Measurements from ENCODE around the gene RBM46.
A peak's percentile ranks its signal among the peaks of the same experiment; 100 is the strongest.

The RBM46 gene

DNA sequence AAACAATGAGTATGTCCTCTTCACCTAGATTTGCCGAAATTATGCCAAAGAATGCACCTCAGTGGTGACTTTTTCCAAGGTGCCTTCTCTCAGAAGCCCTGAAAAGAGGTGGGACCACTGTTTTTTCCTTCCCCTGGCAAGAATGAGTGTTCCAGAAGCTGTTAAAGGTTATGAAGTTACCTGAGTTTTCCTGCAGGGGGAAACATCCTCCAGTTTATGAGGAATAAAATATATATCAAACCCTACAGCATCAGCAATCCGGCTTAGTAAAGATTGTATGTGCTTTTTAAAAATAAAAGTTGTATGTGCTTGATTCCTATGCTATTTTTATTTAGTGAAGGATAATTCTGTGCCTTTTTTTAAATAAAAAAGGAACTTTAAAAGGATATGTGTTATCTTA is 73.3 kb downstream of the RBM46 start:
- Histone ChIP-seq H2BK120ac (ENCODE audit: low read depth, low read length) (no peak overlapping the region), H3K79me1 (ENCODE audit: low read depth, low read length) (no peaks in the 10 kb centered on the region), H4K8ac (ENCODE audit: low read depth, low read length) (no peak overlapping the region), H3K9ac (ENCODE audit: low read depth, low read length, poor library complexity) (no peak overlapping the region), H3K4me2 (ENCODE audit: insufficient read depth, low read length, poor library complexity, severe bottlenecking) (no peak overlapping the region), H2AK5ac (ENCODE audit: low read depth, low read length) (no peak overlapping the region), H3K36me3 (replicated peaks in 1 of 2; ENCODE audit: control insufficient read depth in 2 of 2, insufficient read depth in 2 of 2, low read length in 2 of 2) (no peaks in the 10 kb centered on the region), H3K23ac (ENCODE audit: low read depth, low read length, poor library complexity) (no peak overlapping the region), H2BK5ac (ENCODE audit: low read length) (no peak overlapping the region), H4K91ac (ENCODE audit: low read depth, low read length, poor library complexity) (no peak overlapping the region), H3K27ac (replicated peaks; ENCODE audit: low read length) (no peak overlapping the region), H3K9me3 (replicated peaks in 1 of 2; ENCODE audit: control insufficient read depth in 2 of 2, insufficient read depth in 1 of 2, low read depth in 1 of 2, low read length in 2 of 2) (no peaks in the 10 kb centered on the region), H3K4me1 (ENCODE audit: control insufficient read depth in 2 of 2, insufficient read depth in 1 of 2, low read depth in 1 of 2, low read length in 2 of 2) (no peaks in the 10 kb centered on the region), H3K18ac (ENCODE audit: low read length) (no peak overlapping the region), H3K4me3 (ENCODE audit: low read length in 2 of 2) (no peak overlapping the region), H3K4ac (ENCODE audit: low read length) (no peak overlapping the region), H3K14ac (ENCODE audit: low read length) (no peak overlapping the region), H2AFZ (ENCODE audit: low read length) (no peak overlapping the region), H3K27me3 (ENCODE audit: control insufficient read depth in 3 of 3, insufficient read depth in 3 of 3, low read depth in 1 of 3, low read length in 3 of 3) (peaks cover 0 to 1% (median 0%) of the 10 kb centered on the region in 3 experiments), H2BK15ac (ENCODE audit: low read length) (no peak overlapping the region), H2BK12ac (ENCODE audit: low read length) (no peak overlapping the region)
- WGBS, 2 donors (ENCODE audit: extremely low coverage in 2 of 2, insufficient read length in 2 of 2, insufficient replicate concordance in 1 of 2) = no CpG with 5 or more reads among the region's 2 CpGs
- DNase-seq (ENCODE audit: low spot score) = no peak

DNA sequence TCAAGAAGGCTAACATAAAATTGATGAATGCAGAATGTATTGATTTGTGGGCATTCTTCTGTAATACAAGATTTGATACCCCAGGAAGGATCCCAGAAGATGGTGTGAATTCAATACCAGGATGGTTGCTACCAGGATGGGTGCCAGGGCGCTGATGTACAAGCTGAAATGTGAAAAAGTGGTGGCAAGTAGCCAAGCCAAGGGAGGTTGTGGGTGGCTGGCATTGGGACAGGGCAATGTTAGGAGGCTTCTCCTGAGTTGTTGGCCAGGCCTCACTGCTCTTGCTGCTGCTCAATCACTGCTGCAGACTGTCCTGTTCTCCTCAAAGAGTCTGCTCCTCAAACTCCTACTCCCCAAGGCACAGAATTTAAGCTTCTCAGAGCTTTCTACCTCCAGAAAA is 77.1 kb downstream of the RBM46 start:
- H3K9ac ChIP-seq (ENCODE audit: low read depth, low read length, poor library complexity) = no peak overlapping the region
- no peak overlapping the region for H2AK5ac ChIP-seq (ENCODE audit: low read depth, low read length)
- H2BK12ac ChIP-seq (ENCODE audit: low read length) = no peak overlapping the region
- H3K27ac ChIP-seq (replicated peaks; ENCODE audit: low read length) = no peak overlapping the region
- H4K91ac ChIP-seq (ENCODE audit: low read depth, low read length, poor library complexity) = no peak overlapping the region
- H3K14ac ChIP-seq (ENCODE audit: low read length) = no peak overlapping the region
- H3K27me3 ChIP-seq (ENCODE audit: control insufficient read depth in 3 of 3, insufficient read depth in 3 of 3, low read depth in 1 of 3, low read length in 3 of 3) = peaks cover 0 to 1% (median 0%) of the 10 kb centered on the region in 3 experiments
- H3K9me3 ChIP-seq (replicated peaks in 1 of 2; ENCODE audit: control insufficient read depth in 2 of 2, insufficient read depth in 1 of 2, low read depth in 1 of 2, low read length in 2 of 2) = peaks cover 0 to 5% of the 10 kb centered on the region in 2 donors
- H3K18ac ChIP-seq (ENCODE audit: low read length) = no peak overlapping the region
- H3K4me3 ChIP-seq (ENCODE audit: low read length in 2 of 2) = no peak overlapping the region
- H4K8ac ChIP-seq (ENCODE audit: low read depth, low read length) = no peak overlapping the region
- no CpG with 5 or more reads among the region's 1 CpG for WGBS, 2 donors (ENCODE audit: extremely low coverage in 2 of 2, insufficient read length in 2 of 2, insufficient replicate concordance in 1 of 2)
- no peak overlapping the region for H2BK5ac ChIP-seq (ENCODE audit: low read length)
- DNase-seq (ENCODE audit: low spot score) = no peak
- H2AFZ ChIP-seq (ENCODE audit: low read length) = no peak overlapping the region
- H3K79me1 ChIP-seq (ENCODE audit: low read depth, low read length) = no peaks in the 10 kb centered on the region
- H2BK15ac ChIP-seq (ENCODE audit: low read length) = no peak overlapping the region
- no peak overlapping the region for H3K23ac ChIP-seq (ENCODE audit: low read depth, low read length, poor library complexity)
- no peaks in the 10 kb centered on the region for H3K4me1 ChIP-seq (ENCODE audit: control insufficient read depth in 2 of 2, insufficient read depth in 1 of 2, low read depth in 1 of 2, low read length in 2 of 2)
- no peak overlapping the region for H3K4ac ChIP-seq (ENCODE audit: low read length)
- H3K4me2 ChIP-seq (ENCODE audit: insufficient read depth, low read length, poor library complexity, severe bottlenecking) = no peak overlapping the region
- no peak overlapping the region for H2BK120ac ChIP-seq (ENCODE audit: low read depth, low read length)
- no peaks in the 10 kb centered on the region for H3K36me3 ChIP-seq (replicated peaks in 1 of 2; ENCODE audit: control insufficient read depth in 2 of 2, insufficient read depth in 2 of 2, low read length in 2 of 2)

DNA sequence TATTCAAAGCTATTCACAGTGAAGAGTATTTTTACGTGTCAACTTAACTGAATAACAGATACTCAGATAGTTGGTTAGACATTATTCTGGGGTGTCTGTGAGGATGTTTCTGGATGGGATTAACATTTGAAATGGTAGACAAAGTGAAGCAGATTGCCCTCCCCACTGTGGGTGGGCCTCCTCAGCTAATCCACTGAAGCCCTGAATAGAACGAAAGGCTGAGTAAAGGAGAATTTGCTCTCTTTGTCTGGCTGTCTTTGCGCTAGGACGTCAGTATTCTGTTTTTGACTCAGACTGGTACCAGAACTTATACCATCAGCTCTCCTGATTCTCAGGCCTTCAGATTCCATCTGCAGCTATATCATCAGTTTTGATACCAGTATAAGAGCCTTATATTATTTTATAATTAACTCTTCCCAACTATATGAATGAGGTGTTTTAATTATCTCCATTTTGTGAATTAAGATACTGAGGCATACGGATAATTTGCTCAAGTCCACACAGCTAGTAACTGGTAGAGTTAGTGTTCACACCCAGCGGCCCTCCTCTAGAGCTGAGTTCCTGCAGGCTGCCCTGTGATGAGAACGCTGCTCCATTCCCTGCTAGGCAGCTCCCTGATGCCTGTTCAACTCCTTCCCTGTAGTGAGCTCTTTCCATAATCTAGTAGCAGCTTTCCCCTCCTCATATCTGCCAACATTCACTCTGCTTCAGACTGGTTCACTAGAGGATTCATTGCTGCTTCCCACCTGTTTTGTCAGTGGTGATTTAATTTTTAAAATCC is 87.5 kb downstream of the RBM46 start:
- H2BK15ac ChIP-seq (ENCODE audit: low read length) = no peak overlapping the region
- no peak overlapping the region for H3K14ac ChIP-seq (ENCODE audit: low read length)
- H3K9ac ChIP-seq (ENCODE audit: low read depth, low read length, poor library complexity) = no peak overlapping the region
- no peak overlapping the region for H3K23ac ChIP-seq (ENCODE audit: low read depth, low read length, poor library complexity)
- no peak overlapping the region for H2AFZ ChIP-seq (ENCODE audit: low read length)
- no peak overlapping the region for H4K91ac ChIP-seq (ENCODE audit: low read depth, low read length, poor library complexity)
- no peaks in the 10 kb centered on the region for H3K27me3 ChIP-seq (ENCODE audit: control insufficient read depth in 3 of 3, insufficient read depth in 3 of 3, low read depth in 1 of 3, low read length in 3 of 3)
- no peaks in the 10 kb centered on the region for H3K9me3 ChIP-seq (replicated peaks in 1 of 2; ENCODE audit: control insufficient read depth in 2 of 2, insufficient read depth in 1 of 2, low read depth in 1 of 2, low read length in 2 of 2)
- no peaks in the 10 kb centered on the region for H3K36me3 ChIP-seq (replicated peaks in 1 of 2; ENCODE audit: control insufficient read depth in 2 of 2, insufficient read depth in 2 of 2, low read length in 2 of 2)
- no CpG with 5 or more reads among the region's 7 CpGs for WGBS, 2 donors (ENCODE audit: extremely low coverage in 2 of 2, insufficient read length in 2 of 2, insufficient replicate concordance in 1 of 2)
- no peak overlapping the region for H3K4me2 ChIP-seq (ENCODE audit: insufficient read depth, low read length, poor library complexity, severe bottlenecking)
- no peak overlapping the region for H3K4ac ChIP-seq (ENCODE audit: low read length)
- H3K18ac ChIP-seq (ENCODE audit: low read length) = peak overlapping the region; percentile 44
- H2AK5ac ChIP-seq (ENCODE audit: low read depth, low read length) = no peak overlapping the region
- no peak overlapping the region for H2BK5ac ChIP-seq (ENCODE audit: low read length)
- no peak overlapping the region for H3K4me3 ChIP-seq (ENCODE audit: low read length in 2 of 2)
- no peak overlapping the region for H3K27ac ChIP-seq (replicated peaks; ENCODE audit: low read length)
- DNase-seq (ENCODE audit: low spot score) = peak; percentile 72
- H3K79me1 ChIP-seq (ENCODE audit: low read depth, low read length) = no peaks in the 10 kb centered on the region
- peaks cover 0 to 7% of the 10 kb centered on the region in 2 donors for H3K4me1 ChIP-seq (ENCODE audit: control insufficient read depth in 2 of 2, insufficient read depth in 1 of 2, low read depth in 1 of 2, low read length in 2 of 2)
- H4K8ac ChIP-seq (ENCODE audit: low read depth, low read length) = no peak overlapping the region
- no peak overlapping the region for H2BK12ac ChIP-seq (ENCODE audit: low read length)
- H2BK120ac ChIP-seq (ENCODE audit: low read depth, low read length) = no peak overlapping the region

DNA sequence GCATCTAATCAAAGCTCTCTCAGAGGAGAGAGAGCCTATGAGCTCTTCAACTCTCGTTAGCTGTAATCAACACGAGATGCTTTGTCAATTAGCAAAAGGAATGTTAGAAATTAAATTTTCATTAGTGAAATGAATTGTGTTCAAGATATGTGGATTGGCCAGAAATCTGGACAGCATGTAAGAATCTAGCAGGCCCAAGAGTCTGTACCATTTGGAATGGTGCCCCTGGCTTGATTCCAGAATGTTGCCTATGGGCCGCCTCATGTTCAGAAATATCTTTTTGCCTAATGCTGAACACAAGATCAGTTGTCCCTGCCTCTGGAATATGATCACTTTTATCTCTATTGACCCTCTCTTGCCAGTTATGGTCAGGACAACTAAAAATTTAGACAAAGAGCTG is 88.2 kb downstream of the RBM46 start:
- no peak overlapping the region for H3K27ac ChIP-seq (replicated peaks; ENCODE audit: low read length)
- no peak overlapping the region for H3K23ac ChIP-seq (ENCODE audit: low read depth, low read length, poor library complexity)
- no peak overlapping the region for H2BK5ac ChIP-seq (ENCODE audit: low read length)
- no peak overlapping the region for H3K4me3 ChIP-seq (ENCODE audit: low read length in 2 of 2)
- H4K91ac ChIP-seq (ENCODE audit: low read depth, low read length, poor library complexity) = no peak overlapping the region
- H3K9me3 ChIP-seq (replicated peaks in 1 of 2; ENCODE audit: control insufficient read depth in 2 of 2, insufficient read depth in 1 of 2, low read depth in 1 of 2, low read length in 2 of 2) = no peaks in the 10 kb centered on the region
- no peak overlapping the region for H2AFZ ChIP-seq (ENCODE audit: low read length)
- no peaks in the 10 kb centered on the region for H3K79me1 ChIP-seq (ENCODE audit: low read depth, low read length)
- H3K14ac ChIP-seq (ENCODE audit: low read length) = no peak overlapping the region
- H3K4me1 ChIP-seq (ENCODE audit: control insufficient read depth in 2 of 2, insufficient read depth in 1 of 2, low read depth in 1 of 2, low read length in 2 of 2) = peaks cover 0 to 7% of the 10 kb centered on the region in 2 donors
- H2BK120ac ChIP-seq (ENCODE audit: low read depth, low read length) = no peak overlapping the region
- no peaks in the 10 kb centered on the region for H3K27me3 ChIP-seq (ENCODE audit: control insufficient read depth in 3 of 3, insufficient read depth in 3 of 3, low read depth in 1 of 3, low read length in 3 of 3)
- no peak overlapping the region for H4K8ac ChIP-seq (ENCODE audit: low read depth, low read length)
- no peak overlapping the region for H2BK12ac ChIP-seq (ENCODE audit: low read length)
- no peaks in the 10 kb centered on the region for H3K36me3 ChIP-seq (replicated peaks in 1 of 2; ENCODE audit: control insufficient read depth in 2 of 2, insufficient read depth in 2 of 2, low read length in 2 of 2)
- H3K4ac ChIP-seq (ENCODE audit: low read length) = no peak overlapping the region
- no CpG with 5 or more reads among the region's 3 CpGs for WGBS, 2 donors (ENCODE audit: extremely low coverage in 2 of 2, insufficient read length in 2 of 2, insufficient replicate concordance in 1 of 2)
- H3K18ac ChIP-seq (ENCODE audit: low read length) = no peak overlapping the region
- no peak overlapping the region for H3K9ac ChIP-seq (ENCODE audit: low read depth, low read length, poor library complexity)
- H2AK5ac ChIP-seq (ENCODE audit: low read depth, low read length) = no peak overlapping the region
- DNase-seq (ENCODE audit: low spot score) = no peak
- H2BK15ac ChIP-seq (ENCODE audit: low read length) = no peak overlapping the region
- H3K4me2 ChIP-seq (ENCODE audit: insufficient read depth, low read length, poor library complexity, severe bottlenecking) = no peak overlapping the region
